ENCODE measurements around the gene DOHH. TPM values are rescaled to one million over a fixed set of nuclear protein-coding genes. Genes with fewer than 3 reads are reported as not detected.

Gene DOHH
- total and polyA plus RNA-seq, 9 of the 15 experiments (the other 6 are each of a cell fraction or from before 2014, with no cell fraction given): 0.14 to 47.2 (median 5.1) TPM

DNA sequence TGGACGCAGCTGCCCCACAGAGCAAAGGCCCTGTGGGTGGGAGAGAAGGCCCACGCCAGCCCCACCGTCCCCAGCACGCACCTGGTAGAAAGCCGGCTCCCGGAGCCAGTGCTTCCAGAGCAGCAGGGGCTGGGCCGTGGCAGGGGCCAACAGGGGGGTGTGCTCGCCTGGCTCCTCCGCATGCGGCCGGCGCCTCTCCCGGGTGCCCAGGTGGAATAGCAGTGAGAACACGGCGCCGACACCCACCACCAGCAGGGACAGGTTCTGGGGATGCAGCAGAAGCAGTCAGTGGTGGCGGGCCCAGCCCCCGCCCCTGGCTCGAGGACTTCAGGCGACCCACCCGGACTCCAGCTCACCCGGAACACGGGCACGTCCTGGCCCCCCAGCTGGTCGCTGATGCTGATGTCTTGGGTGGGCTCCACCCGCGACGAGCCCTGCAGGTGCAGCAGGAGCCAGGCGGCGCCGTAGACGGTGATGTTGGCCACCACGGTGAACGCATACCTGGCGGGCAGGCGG, 47.4 kb upstream of the DOHH start (continued):
- TF ChIP-seq RREB1 (CRISPR knock-in tag; IDR thresholded peaks at IDR 0.05) (no peak), TRIM28 (IDR thresholded peaks at IDR 0.05) (no peak)

DNA sequence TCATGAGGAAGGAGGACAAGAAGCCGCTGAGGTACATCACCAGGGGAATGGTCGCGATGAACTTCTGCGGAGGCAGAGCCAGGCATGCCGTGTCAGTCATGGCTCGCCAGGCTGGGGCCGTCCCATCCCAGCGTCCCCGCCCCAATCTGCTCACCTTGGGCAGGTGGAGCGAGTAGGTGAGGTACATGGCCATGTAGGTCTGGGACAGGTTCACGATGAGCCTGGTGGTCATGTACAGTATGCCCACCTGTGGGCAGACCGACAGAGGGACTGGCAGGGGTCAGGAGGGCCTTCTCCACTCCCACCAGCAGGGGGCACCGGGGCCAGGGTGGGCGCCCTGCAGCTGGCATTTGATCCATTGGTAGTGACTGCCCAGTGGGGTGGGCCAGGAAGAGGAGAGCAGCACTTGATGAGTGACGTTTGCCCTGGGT, 46.8 kb upstream of the DOHH start:
- FAIRE-seq (no peak), ATAC-seq (no peak), DNase-seq (ENCODE audit: extremely low read depth in 1 of 4, low spot score in 3 of 4) (peak in 1 of 4 experiments; percentile 54)
- intact Hi-C loops (cut with micrococcal nuclease) (loop anchor here (10.0 kb wide), 1 partner anchor 57 kb away; the partner anchor contains the start of gene TBXA2R), in situ Hi-C loops (cut with MboI) (no loop called here)
- POLR2A ChIA-PET: interaction anchor here (2.4 kb wide), 1 partner anchor 10 kb away, joined by 9 read pairs; the partner anchor contains the start of gene MFSD12
- no peak overlapping the region; a peak in 1 of 4 replicates for H3K9ac ChIP-seq (ENCODE audit: insufficient read depth in 1 of 2, low read depth in 2 of 2, low read length in 2 of 2)
- H3K36me3 ChIP-seq (ENCODE audit: control insufficient read depth, insufficient read depth, low read length): peaks cover 73% of the 10 kb centered on the region; the same call in 2 of the 3 replicates
- H3K4me3 ChIP-seq: no peak overlapping the region
- H3K4me1 ChIP-seq (replicated peaks in 1 of 2; ENCODE audit: control insufficient read depth in 2 of 2, insufficient read depth in 2 of 2, low read length in 2 of 2): peaks cover 0 to 64% of the 10 kb centered on the region in 2 experiments; a peak in 3 of 5 replicates
- no peaks in the 10 kb centered on the region; the same call in 2 of the 3 replicates for H3K79me2 ChIP-seq (ENCODE audit: control insufficient read depth, insufficient read depth, low read length)
- no peak overlapping the region for H3K27ac ChIP-seq (ENCODE audit: extremely low read depth, low read depth, low read length)
- H3K4me2 ChIP-seq (ENCODE audit: insufficient read depth, low read length): no peak overlapping the region
- H3K9me3 ChIP-seq (replicated peaks; ENCODE audit: control insufficient read depth, insufficient read depth, low read depth, low read length): no peaks in the 10 kb centered on the region
- 87% methylated on average over 9 of the region's 15 CpGs for WGBS (ENCODE audit: insufficient coverage, low coverage, missing lambda C conversion rate)
- H2AFZ ChIP-seq (ENCODE audit: low read depth, low read length): no peak overlapping the region
- BruUV-seq (replicated peaks): no TSS peak
- H4K20me1 ChIP-seq (replicated peaks; ENCODE audit: control insufficient read depth, insufficient read depth, low read length): peaks cover 5% of the 10 kb centered on the region; the same call in 1 of the 2 replicates
- no peaks in the 10 kb centered on the region for H3K9me1 ChIP-seq (ENCODE audit: control insufficient read depth, insufficient read depth, low read length)
- H3K27me3 ChIP-seq (ENCODE audit: control insufficient read depth in 2 of 2, insufficient read depth in 2 of 2, low read length in 2 of 2): no peaks in the 10 kb centered on the region
- CTCF ChIA-PET (ENCODE audit: low intra/inter-chr PET ratio): no interaction called here
- peak in 1 of 2 experiments; percentile 51; a peak in 1 of 4 replicates for TF ChIP-seq KDM1A (IDR thresholded peaks at IDR 0.05)
- no peak for TF ChIP-seq TBL1XR1 (IDR thresholded peaks at IDR 0.05; ENCODE audit: low read length in 2 of 2)
- no peak for TF ChIP-seq KAT7 (CRISPR knock-in tag; IDR thresholded peaks at IDR 0.05; ENCODE audit: borderline replicate concordance)
- TF ChIP-seq ATF4 (CRISPR knock-in tag; IDR thresholded peaks at IDR 0.05): no peak
- no peak for TF ChIP-seq NFRKB (IDR thresholded peaks at IDR 0.05; ENCODE audit: low read depth)
- peak; percentile 45; the same call in 1 of the 2 replicates for TF ChIP-seq RBFOX2 (IDR thresholded peaks at IDR 0.05; ENCODE audit: low read depth, low read length)
